WTC11 (cell line): ENCODE measurements around the gene NUP210L.
"Not testable (repeated sequence)": the region's sequence is repeated elsewhere in the genome, so short reads cannot be mapped to it uniquely, and the experiment has no call there.

Source experiments
- CTCF ChIP-seq: fragments of 200-600 bp; IDR thresholded peaks from 2 replicates; pipeline ENCODE4 v1.8.0; 2022; ENCODE audit warnings: antibody characterized with exemption
- ELF4 ChIP-seq: sonication (generic); formaldehyde crosslinking; IDR thresholded peaks from 2 replicates; pipeline ENCODE4 v1.8.1; 2022; ENCODE audit warnings: low read depth, mild to moderate bottlenecking, moderate library complexity, missing genetic modification reagents
- ETV6 ChIP-seq: sonication (generic); formaldehyde crosslinking; IDR thresholded peaks from 2 replicates; pipeline ENCODE4 v1.8.1; 2022; ENCODE audit warnings: mild to moderate bottlenecking, missing genetic modification reagents
- JUN ChIP-seq: sonication (generic); formaldehyde crosslinking; IDR thresholded peaks from 2 replicates; pipeline ENCODE4 v1.8.0; 2023; ENCODE audit warnings: mild to moderate bottlenecking, missing genetic modification reagents
- NR2C2 ChIP-seq: sonication (generic); formaldehyde crosslinking; IDR thresholded peaks from 2 replicates; pipeline ENCODE4 v1.8.0; 2022; ENCODE audit warnings: mild to moderate bottlenecking, missing genetic modification reagents
- NR3C1 ChIP-seq: sonication (generic); formaldehyde crosslinking; conservative IDR thresholded peaks from 2 replicates; pipeline ENCODE4 v1.8.1; 2023; ENCODE audit warnings: low read depth, mild to moderate bottlenecking, missing genetic modification reagents
- PRDM15 ChIP-seq: sonication (generic); formaldehyde crosslinking; IDR thresholded peaks from 2 replicates; pipeline ENCODE4 v1.8.0; 2022; ENCODE audit warnings: missing genetic modification reagents
- SOX15 ChIP-seq: fragments of 250-450 bp; sonication (Bioruptor Pico); IDR thresholded peaks from 2 replicates; pipeline ENCODE4 v1.9.0; 2021; ENCODE audit warnings: mild to moderate bottlenecking
- ZBTB21 ChIP-seq: sonication (generic); formaldehyde crosslinking; IDR thresholded peaks from 2 replicates; pipeline ENCODE4 v1.8.1; 2023; ENCODE audit warnings: mild to moderate bottlenecking, missing genetic modification reagents, borderline replicate concordance
- ZNF512 ChIP-seq: sonication (generic); formaldehyde crosslinking; IDR thresholded peaks from 2 replicates; pipeline ENCODE4 v1.8.1; 2022; ENCODE audit warnings: missing genetic modification reagents, borderline replicate concordance
- TF ChIP-seq, protein P1 (sequence below): sonication (generic); formaldehyde crosslinking; IDR thresholded peaks from 2 replicates; pipeline ENCODE4 v1.8.1; 2023; ENCODE audit warnings: mild to moderate bottlenecking, missing genetic modification reagents, borderline replicate concordance
- TF ChIP-seq, protein P2 (sequence below): sonication (generic); formaldehyde crosslinking; IDR thresholded peaks from 2 replicates; pipeline ENCODE4 v1.8.0; 2023; ENCODE audit warnings: missing genetic modification reagents
- TF ChIP-seq, protein P3 (sequence below): sonication (generic); formaldehyde crosslinking; conservative IDR thresholded peaks from 2 replicates; pipeline ENCODE4 v1.8.1; 2023; ENCODE audit warnings: mild to moderate bottlenecking, low read depth, missing genetic modification reagents, moderate library complexity
- TF ChIP-seq, protein P4 (sequence below): fragments of 250-450 bp; sonication (Bioruptor Pico); IDR thresholded peaks from 2 replicates; pipeline ENCODE4 v1.8.0; 2021; ENCODE audit warnings: mild to moderate bottlenecking

- TF ChIP-seq CTCF; PRDM15 (CRISPR knock-in tag); NR3C1 (CRISPR knock-in tag); ZNF512; SOX15 (CRISPR knock-in tag); ETV6; NR2C2; ELF4 (CRISPR knock-in tag); ZBTB21 (CRISPR knock-in tag); JUN (CRISPR knock-in tag): not testable (repeated sequence)
- TF ChIP-seq, protein P1, sequence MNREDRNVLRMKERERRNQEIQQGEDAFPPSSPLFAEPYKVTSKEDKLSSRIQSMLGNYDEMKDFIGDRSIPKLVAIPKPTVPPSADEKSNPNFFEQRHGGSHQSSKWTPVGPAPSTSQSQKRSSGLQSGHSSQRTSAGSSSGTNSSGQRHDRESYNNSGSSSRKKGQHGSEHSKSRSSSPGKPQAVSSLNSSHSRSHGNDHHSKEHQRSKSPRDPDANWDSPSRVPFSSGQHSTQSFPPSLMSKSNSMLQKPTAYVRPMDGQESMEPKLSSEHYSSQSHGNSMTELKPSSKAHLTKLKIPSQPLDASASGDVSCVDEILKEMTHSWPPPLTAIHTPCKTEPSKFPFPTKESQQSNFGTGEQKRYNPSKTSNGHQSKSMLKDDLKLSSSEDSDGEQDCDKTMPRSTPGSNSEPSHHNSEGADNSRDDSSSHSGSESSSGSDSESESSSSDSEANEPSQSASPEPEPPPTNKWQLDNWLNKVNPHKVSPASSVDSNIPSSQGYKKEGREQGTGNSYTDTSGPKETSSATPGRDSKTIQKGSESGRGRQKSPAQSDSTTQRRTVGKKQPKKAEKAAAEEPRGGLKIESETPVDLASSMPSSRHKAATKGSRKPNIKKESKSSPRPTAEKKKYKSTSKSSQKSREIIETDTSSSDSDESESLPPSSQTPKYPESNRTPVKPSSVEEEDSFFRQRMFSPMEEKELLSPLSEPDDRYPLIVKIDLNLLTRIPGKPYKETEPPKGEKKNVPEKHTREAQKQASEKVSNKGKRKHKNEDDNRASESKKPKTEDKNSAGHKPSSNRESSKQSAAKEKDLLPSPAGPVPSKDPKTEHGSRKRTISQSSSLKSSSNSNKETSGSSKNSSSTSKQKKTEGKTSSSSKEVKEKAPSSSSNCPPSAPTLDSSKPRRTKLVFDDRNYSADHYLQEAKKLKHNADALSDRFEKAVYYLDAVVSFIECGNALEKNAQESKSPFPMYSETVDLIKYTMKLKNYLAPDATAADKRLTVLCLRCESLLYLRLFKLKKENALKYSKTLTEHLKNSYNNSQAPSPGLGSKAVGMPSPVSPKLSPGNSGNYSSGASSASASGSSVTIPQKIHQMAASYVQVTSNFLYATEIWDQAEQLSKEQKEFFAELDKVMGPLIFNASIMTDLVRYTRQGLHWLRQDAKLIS (CRISPR knock-in tag): not testable (repeated sequence)
- TF ChIP-seq, protein P2, sequence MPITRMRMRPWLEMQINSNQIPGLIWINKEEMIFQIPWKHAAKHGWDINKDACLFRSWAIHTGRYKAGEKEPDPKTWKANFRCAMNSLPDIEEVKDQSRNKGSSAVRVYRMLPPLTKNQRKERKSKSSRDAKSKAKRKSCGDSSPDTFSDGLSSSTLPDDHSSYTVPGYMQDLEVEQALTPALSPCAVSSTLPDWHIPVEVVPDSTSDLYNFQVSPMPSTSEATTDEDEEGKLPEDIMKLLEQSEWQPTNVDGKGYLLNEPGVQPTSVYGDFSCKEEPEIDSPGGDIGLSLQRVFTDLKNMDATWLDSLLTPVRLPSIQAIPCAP (CRISPR knock-in tag): not testable (repeated sequence)
- TF ChIP-seq, protein P3, sequence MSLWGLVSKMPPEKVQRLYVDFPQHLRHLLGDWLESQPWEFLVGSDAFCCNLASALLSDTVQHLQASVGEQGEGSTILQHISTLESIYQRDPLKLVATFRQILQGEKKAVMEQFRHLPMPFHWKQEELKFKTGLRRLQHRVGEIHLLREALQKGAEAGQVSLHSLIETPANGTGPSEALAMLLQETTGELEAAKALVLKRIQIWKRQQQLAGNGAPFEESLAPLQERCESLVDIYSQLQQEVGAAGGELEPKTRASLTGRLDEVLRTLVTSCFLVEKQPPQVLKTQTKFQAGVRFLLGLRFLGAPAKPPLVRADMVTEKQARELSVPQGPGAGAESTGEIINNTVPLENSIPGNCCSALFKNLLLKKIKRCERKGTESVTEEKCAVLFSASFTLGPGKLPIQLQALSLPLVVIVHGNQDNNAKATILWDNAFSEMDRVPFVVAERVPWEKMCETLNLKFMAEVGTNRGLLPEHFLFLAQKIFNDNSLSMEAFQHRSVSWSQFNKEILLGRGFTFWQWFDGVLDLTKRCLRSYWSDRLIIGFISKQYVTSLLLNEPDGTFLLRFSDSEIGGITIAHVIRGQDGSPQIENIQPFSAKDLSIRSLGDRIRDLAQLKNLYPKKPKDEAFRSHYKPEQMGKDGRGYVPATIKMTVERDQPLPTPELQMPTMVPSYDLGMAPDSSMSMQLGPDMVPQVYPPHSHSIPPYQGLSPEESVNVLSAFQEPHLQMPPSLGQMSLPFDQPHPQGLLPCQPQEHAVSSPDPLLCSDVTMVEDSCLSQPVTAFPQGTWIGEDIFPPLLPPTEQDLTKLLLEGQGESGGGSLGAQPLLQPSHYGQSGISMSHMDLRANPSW (CRISPR knock-in tag): not testable (repeated sequence)
- TF ChIP-seq, protein P4, sequence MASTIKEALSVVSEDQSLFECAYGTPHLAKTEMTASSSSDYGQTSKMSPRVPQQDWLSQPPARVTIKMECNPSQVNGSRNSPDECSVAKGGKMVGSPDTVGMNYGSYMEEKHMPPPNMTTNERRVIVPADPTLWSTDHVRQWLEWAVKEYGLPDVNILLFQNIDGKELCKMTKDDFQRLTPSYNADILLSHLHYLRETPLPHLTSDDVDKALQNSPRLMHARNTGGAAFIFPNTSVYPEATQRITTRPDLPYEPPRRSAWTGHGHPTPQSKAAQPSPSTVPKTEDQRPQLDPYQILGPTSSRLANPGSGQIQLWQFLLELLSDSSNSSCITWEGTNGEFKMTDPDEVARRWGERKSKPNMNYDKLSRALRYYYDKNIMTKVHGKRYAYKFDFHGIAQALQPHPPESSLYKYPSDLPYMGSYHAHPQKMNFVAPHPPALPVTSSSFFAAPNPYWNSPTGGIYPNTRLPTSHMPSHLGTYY (CRISPR knock-in tag): not testable (repeated sequence)
These were observed 158.0 kb downstream of the NUP210L start for GRCh38 chr1:153996882-153997281.
